ENCODE results near the gene CD93.

CD93 gene

DNA sequence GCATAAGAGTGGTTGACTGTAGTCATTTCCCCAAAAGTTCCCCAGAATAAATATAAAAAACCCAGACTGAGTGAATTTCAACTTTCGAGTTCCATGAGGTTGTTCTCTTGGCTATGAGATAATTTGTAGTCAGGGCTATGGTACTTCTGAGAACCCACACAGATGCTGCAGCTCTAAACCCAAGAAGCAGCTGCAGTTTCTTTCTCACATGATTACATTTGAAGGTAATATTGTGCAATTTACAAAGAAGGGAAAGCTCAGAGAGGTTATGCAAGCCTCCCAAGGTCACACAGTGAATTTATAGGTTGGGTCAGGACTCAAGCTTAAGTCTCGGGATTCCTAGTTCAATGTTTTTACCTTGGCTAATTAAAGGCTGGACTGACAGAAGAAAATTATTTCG is 29.7 kb upstream of the CD93 start:
- TF ChIP-seq CSDC2 (CRISPR knock-in tag; IDR thresholded peaks at IDR 0.05), result no peak
- TF ChIP-seq, protein P1, sequence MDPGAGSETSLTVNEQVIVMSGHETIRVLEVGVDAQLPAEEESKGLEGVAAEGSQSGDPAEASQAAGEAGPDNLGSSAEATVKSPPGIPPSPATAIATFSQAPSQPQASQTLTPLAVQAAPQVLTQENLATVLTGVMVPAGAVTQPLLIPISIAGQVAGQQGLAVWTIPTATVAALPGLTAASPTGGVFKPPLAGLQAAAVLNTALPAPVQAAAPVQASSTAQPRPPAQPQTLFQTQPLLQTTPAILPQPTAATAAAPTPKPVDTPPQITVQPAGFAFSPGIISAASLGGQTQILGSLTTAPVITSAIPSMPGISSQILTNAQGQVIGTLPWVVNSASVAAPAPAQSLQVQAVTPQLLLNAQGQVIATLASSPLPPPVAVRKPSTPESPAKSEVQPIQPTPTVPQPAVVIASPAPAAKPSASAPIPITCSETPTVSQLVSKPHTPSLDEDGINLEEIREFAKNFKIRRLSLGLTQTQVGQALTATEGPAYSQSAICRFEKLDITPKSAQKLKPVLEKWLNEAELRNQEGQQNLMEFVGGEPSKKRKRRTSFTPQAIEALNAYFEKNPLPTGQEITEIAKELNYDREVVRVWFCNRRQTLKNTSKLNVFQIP (CRISPR knock-in tag; IDR thresholded peaks at IDR 0.05; ENCODE audit: borderline replicate concordance, low read depth), result no peak
- no peak for TF ChIP-seq ZNF8 (CRISPR knock-in tag; IDR thresholded peaks at IDR 0.05)
- TF ChIP-seq ZC3H10 (CRISPR knock-in tag; IDR thresholded peaks at IDR 0.05), result no peak
- no peak for TF ChIP-seq ZNF70 (CRISPR knock-in tag; IDR thresholded peaks at IDR 0.05)
- TF ChIP-seq, protein P2, sequence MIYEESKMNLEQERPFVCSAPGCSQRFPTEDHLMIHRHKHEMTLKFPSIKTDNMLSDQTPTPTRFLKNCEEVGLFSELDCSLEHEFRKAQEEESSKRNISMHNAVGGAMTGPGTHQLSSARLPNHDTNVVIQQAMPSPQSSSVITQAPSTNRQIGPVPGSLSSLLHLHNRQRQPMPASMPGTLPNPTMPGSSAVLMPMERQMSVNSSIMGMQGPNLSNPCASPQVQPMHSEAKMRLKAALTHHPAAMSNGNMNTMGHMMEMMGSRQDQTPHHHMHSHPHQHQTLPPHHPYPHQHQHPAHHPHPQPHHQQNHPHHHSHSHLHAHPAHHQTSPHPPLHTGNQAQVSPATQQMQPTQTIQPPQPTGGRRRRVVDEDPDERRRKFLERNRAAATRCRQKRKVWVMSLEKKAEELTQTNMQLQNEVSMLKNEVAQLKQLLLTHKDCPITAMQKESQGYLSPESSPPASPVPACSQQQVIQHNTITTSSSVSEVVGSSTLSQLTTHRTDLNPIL (CRISPR knock-in tag; IDR thresholded peaks at IDR 0.05; ENCODE audit: low read depth), result no peak
- no peak for TF ChIP-seq OSR1 (CRISPR knock-in tag; IDR thresholded peaks at IDR 0.05)
- no peak for ATAC-seq

DNA sequence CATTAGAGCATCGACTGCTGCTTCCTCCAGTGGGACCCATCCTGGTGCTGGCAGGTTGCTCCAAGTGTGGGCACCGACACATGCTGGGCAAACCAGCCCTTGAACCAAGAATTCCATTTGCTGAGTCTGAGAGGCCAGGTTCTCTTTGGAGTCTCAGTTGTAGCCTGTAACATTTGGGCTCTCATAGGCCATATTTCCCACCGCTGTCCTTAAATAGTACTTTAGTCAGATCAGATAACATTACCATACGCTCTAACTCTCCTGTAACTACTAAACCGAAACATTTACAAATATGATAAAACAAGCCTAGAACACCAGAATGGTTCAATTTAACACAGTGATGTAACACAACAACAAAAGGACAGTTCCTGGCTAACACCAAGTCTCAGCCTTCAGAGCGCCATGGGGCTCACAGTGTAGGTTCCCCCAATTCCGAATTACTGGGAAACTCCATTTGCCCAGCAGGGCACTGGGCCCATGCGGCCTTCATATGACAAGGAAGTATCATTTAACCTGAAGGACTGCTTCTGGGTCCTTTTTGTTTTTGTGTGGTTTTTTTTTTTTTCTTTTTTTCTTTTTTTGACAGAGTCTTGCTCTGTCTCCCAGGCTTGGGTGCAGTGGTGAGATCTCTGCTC is 28.4 kb upstream of the CD93 start:
- TF ChIP-seq, protein P2 (CRISPR knock-in tag; IDR thresholded peaks at IDR 0.05; ENCODE audit: low read depth), result no peak
- TF ChIP-seq OSR1 (CRISPR knock-in tag; IDR thresholded peaks at IDR 0.05) (no peak), PPARA (CRISPR knock-in tag; IDR thresholded peaks at IDR 0.05; ENCODE audit: borderline replicate concordance) (no peak), TCF4 (CRISPR knock-in tag; IDR thresholded peaks at IDR 0.05; ENCODE audit: borderline replicate concordance) (no peak), ZFP30 (CRISPR knock-in tag; IDR thresholded peaks at IDR 0.05) (no peak), ESRRG (CRISPR knock-in tag; IDR thresholded peaks at IDR 0.05) (no peak)
- TF ChIP-seq, protein P1 (CRISPR knock-in tag; IDR thresholded peaks at IDR 0.05; ENCODE audit: borderline replicate concordance, low read depth), result no peak
- TF ChIP-seq, protein P3, sequence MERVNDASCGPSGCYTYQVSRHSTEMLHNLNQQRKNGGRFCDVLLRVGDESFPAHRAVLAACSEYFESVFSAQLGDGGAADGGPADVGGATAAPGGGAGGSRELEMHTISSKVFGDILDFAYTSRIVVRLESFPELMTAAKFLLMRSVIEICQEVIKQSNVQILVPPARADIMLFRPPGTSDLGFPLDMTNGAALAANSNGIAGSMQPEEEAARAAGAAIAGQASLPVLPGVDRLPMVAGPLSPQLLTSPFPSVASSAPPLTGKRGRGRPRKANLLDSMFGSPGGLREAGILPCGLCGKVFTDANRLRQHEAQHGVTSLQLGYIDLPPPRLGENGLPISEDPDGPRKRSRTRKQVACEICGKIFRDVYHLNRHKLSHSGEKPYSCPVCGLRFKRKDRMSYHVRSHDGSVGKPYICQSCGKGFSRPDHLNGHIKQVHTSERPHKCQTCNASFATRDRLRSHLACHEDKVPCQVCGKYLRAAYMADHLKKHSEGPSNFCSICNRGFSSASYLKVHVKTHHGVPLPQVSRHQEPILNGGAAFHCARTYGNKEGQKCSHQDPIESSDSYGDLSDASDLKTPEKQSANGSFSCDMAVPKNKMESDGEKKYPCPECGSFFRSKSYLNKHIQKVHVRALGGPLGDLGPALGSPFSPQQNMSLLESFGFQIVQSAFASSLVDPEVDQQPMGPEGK (CRISPR knock-in tag; IDR thresholded peaks at IDR 0.05; ENCODE audit: borderline replicate concordance), result no peak
- no peak for ATAC-seq

DNA sequence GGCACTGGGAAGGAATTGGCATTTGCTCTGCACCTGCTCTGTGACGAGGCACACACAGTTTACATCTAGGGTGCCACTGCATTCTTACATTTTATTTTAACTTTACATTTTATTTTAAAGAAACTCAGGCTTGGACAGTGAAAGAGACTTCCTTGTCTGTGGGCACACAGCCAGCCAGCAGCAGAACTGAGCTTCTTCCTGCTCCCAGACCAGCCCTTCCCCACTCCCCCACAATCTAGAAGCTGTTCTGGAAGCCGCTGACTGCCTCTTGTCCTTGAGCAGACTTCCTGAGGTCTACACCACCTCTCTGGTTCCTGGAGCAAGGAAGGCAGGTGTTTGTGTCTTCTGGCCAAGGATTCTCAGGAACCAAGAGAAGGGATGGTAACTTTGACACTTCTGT is 27.9 kb upstream of the CD93 start:
- ATAC-seq, result no peak
- TF ChIP-seq ZNF70 (CRISPR knock-in tag; IDR thresholded peaks at IDR 0.05) (no peak), TCF4 (CRISPR knock-in tag; IDR thresholded peaks at IDR 0.05; ENCODE audit: borderline replicate concordance) (no peak), GLIS3 (CRISPR knock-in tag; IDR thresholded peaks at IDR 0.05) (no peak), ZFP3 (CRISPR knock-in tag; IDR thresholded peaks at IDR 0.05) (no peak), ESRRG (CRISPR knock-in tag; IDR thresholded peaks at IDR 0.05) (no peak), TOX (CRISPR knock-in tag; IDR thresholded peaks at IDR 0.05; ENCODE audit: borderline replicate concordance) (no peak), PPARA (CRISPR knock-in tag; IDR thresholded peaks at IDR 0.05; ENCODE audit: borderline replicate concordance) (no peak), OSR1 (CRISPR knock-in tag; IDR thresholded peaks at IDR 0.05) (no peak), ISL1 (CRISPR knock-in tag; IDR thresholded peaks at IDR 0.05) (no peak)
- TF ChIP-seq, protein P4, sequence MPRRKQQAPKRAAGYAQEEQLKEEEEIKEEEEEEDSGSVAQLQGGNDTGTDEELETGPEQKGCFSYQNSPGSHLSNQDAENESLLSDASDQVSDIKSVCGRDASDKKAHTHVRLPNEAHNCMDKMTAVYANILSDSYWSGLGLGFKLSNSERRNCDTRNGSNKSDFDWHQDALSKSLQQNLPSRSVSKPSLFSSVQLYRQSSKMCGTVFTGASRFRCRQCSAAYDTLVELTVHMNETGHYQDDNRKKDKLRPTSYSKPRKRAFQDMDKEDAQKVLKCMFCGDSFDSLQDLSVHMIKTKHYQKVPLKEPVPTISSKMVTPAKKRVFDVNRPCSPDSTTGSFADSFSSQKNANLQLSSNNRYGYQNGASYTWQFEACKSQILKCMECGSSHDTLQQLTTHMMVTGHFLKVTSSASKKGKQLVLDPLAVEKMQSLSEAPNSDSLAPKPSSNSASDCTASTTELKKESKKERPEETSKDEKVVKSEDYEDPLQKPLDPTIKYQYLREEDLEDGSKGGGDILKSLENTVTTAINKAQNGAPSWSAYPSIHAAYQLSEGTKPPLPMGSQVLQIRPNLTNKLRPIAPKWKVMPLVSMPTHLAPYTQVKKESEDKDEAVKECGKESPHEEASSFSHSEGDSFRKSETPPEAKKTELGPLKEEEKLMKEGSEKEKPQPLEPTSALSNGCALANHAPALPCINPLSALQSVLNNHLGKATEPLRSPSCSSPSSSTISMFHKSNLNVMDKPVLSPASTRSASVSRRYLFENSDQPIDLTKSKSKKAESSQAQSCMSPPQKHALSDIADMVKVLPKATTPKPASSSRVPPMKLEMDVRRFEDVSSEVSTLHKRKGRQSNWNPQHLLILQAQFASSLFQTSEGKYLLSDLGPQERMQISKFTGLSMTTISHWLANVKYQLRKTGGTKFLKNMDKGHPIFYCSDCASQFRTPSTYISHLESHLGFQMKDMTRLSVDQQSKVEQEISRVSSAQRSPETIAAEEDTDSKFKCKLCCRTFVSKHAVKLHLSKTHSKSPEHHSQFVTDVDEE (CRISPR knock-in tag; IDR thresholded peaks at IDR 0.05), result no peak
- TF ChIP-seq, protein P2 (CRISPR knock-in tag; IDR thresholded peaks at IDR 0.05; ENCODE audit: low read depth), result no peak
- TF ChIP-seq, protein P1 (CRISPR knock-in tag; IDR thresholded peaks at IDR 0.05; ENCODE audit: borderline replicate concordance, low read depth), result no peak
- TF ChIP-seq, protein P5, sequence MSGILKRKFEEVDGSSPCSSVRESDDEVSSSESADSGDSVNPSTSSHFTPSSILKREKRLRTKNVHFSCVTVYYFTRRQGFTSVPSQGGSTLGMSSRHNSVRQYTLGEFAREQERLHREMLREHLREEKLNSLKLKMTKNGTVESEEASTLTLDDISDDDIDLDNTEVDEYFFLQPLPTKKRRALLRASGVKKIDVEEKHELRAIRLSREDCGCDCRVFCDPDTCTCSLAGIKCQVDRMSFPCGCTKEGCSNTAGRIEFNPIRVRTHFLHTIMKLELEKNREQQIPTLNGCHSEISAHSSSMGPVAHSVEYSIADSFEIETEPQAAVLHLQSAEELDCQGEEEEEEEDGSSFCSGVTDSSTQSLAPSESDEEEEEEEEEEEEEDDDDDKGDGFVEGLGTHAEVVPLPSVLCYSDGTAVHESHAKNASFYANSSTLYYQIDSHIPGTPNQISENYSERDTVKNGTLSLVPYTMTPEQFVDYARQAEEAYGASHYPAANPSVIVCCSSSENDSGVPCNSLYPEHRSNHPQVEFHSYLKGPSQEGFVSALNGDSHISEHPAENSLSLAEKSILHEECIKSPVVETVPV (CRISPR knock-in tag; IDR thresholded peaks at IDR 0.05), result no peak
